HG02852 (cell line): ENCODE measurements around the gene SPRN.
A peak's percentile ranks its signal among the peaks of the same experiment; 100 is the strongest.
"Not testable (repeated sequence)": the region's sequence is repeated elsewhere in the genome, so short reads cannot be mapped to it uniquely, and the experiment has no call there.

Experiments used
- ATAC-seq: cut with Tn5 transposase; IDR thresholded peaks from one replicate; pipeline ENCODE4 v1.9.1; 2021; ENCODE audit warnings: mild to moderate bottlenecking, moderate library complexity; ENCODE audit not compliant: unreplicated experiment

Gene SPRN

GRCh38 chr10:133388973-133389818, 35.2 kb downstream of the SPRN start:
- ATAC-seq = peak; percentile 84

GRCh38 chr10:133388236-133388972, 36.0 kb downstream of the SPRN start:
- ATAC-seq = peak; percentile 2

- ATAC-seq = not testable (repeated sequence)
Observed at GRCh38 chr10:133386951-133387350, 37.5 kb downstream of the SPRN start.

GRCh38 chr10:133385214-133385613, 39.2 kb downstream of the SPRN start:
- ATAC-seq = no peak

GRCh38 chr10:133384071-133384470, 40.4 kb downstream of the SPRN start:
- ATAC-seq = no peak

- no peak for ATAC-seq
Observed at GRCh38 chr10:133383551-133383950, 40.9 kb downstream of the SPRN start.

GRCh38 chr10:133381036-133381435, 43.4 kb downstream of the SPRN start:
- no peak for ATAC-seq

GRCh38 chr10:133379801-133380666, 44.4 kb downstream of the SPRN start:
- no peak for ATAC-seq

- ATAC-seq = peak; percentile 58
Observed at GRCh38 chr10:133379152-133379800, 45.1 kb downstream of the SPRN start, which contains the start of gene PAOX. Gene PAOX (plus strand): TSS chr10:133379262. CDS start chr10:133379317, 55 bp downstream.

- peak; percentile 31 for ATAC-seq
Observed at GRCh38 chr10:133378251-133379096, 46.0 kb downstream of the SPRN start.

- no peak for ATAC-seq
Observed at GRCh38 chr10:133377818-133378250, 46.6 kb downstream of the SPRN start.

- ATAC-seq = no peak
Observed at GRCh38 chr10:133377025-133377817, 47.2 kb downstream of the SPRN start.

GRCh38 chr10:133376183-133376582, 48.2 kb downstream of the SPRN start:
- not testable (repeated sequence) for ATAC-seq

GRCh38 chr10:133375357-133376115, 48.9 kb downstream of the SPRN start:
- ATAC-seq = no peak

- ATAC-seq = peak; percentile 90
Observed at GRCh38 chr10:133373174-133374090, 51.0 kb downstream of the SPRN start, which contains the start of gene ECHS1. Gene ECHS1 (minus strand): TSS chr10:133373354. CDS start chr10:133373333, 21 bp downstream.

- ATAC-seq = no peak
Observed at GRCh38 chr10:133372507-133372906, 51.9 kb downstream of the SPRN start.
